Brain pericyte (primary cell): Measurements from ENCODE around the gene TMEM234.

Source experiments
- DNase-seq: peaks from one replicate; pipeline ENCODE4 v3.0.0-alpha.2; 2012; ENCODE audit warnings: low read depth, low spot score

The TMEM234 gene

DNA sequence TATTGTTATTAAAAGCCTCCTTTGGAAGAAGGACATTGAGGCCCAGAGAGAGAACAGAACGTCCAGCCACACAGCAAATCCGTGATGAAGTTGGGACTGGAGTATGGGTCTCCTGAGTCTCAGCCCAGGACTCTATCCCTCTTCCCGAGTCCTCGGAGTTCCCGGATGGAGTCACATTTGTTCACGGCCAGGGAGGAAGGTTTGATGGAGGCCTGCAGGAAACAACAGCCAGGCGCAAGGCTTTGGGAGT is 43.0 kb downstream of the TMEM234 start:
- no peak for DNase-seq

GRCh38 chr1:32178380-32179192 is 43.6 kb downstream of the TMEM234 start:
- DNase-seq, result no peak

- no peak for DNase-seq
Observed at GRCh38 chr1:32172621-32173245, 49.4 kb downstream of the TMEM234 start.

GRCh38 chr1:32170991-32171390 is 51.2 kb downstream of the TMEM234 start:
- DNase-seq, result no peak
